K562 (cell line): ENCODE measurements around the gene RRP9. TPM values are rescaled to one million over a fixed set of nuclear protein-coding genes. Genes with fewer than 3 reads are reported as not detected.

ENCODE experiments used
- ATAC-seq: fragments of 200-7000 bp; cut with Tn5 transposase; 3 replicates; pipeline ENCODE4 v1.9.1; 2020; ENCODE audit warnings: moderate library complexity
- BruUV-seq: library from RNA; stranded (reverse); fragments of 400-500 nt; replicated peaks from 2 replicates; lab custom pipeline; 2021; lab: Mats Ljungman, UMichigan
- CTCF ChIA-PET: fragments of 300-600 bp; formaldehyde crosslinking; extraction: SDS; loops from one replicate; lab custom pipeline; 2021; ENCODE audit warnings: low intra/inter-chr PET ratio; lab: Yijun Ruan, JAX
- POLR2A ChIA-PET: fragments of 300-600, 350-650 bp; sonication (Branson Sonifier 250); formaldehyde crosslinking; extraction: SDS; loops from one replicate; lab custom pipeline; 2021; ENCODE audit warnings: antibody characterized with exemption, inconsistent platforms; lab: Yijun Ruan, JAX
- DNase-seq, 4 experiments: peaks; one replicate each; pipeline versions ENCODE4 v3.0.0 to v3.0.0-alpha.2; 2011 to 2018; ENCODE audit warnings: low spot score in 3 of 4, mixed read lengths in 3 of 4; ENCODE audit errors: extremely low read depth in 1 of 4
- FAIRE-seq: peaks from 2 replicates; lab custom pipeline; 2011; peaks lifted over from hg19 to GRCh38; lab: Jason Lieb, UNC
- H2AFZ ChIP-seq: 2 replicates; pipeline ENCODE4 v1.6.0; 2011; ENCODE audit warnings: low read depth, low read length, control low read depth, inconsistent platforms
- H3K27ac ChIP-seq: fragments of 200-600 bp; 3 replicates; pipeline ENCODE4 v1.8.0; 2011; ENCODE audit warnings: low read depth, mild to moderate bottlenecking, control low read depth, inconsistent platforms, low read length, moderate library complexity, mixed read lengths; ENCODE audit errors: extremely low read depth
- H3K27me3 ChIP-seq, 2 experiments: fragments of 300-600 bp in 1 of 2; 2 replicates in 1 of 2; 3 replicates in 1 of 2; pipeline versions ENCODE4 v1.6.0 to v1.8.0; 2011; ENCODE audit warnings: inconsistent platforms in 2 of 2, low read length in 2 of 2, mild to moderate bottlenecking in 1 of 2, mixed read lengths in 1 of 2, moderate library complexity in 1 of 2; ENCODE audit not compliant: control insufficient read depth in 2 of 2, insufficient read depth in 2 of 2
- H3K36me3 ChIP-seq: fragments of 300-600 bp; 3 replicates; pipeline ENCODE4 v1.8.0; 2011; ENCODE audit warnings: mild to moderate bottlenecking, low read length, inconsistent platforms; ENCODE audit not compliant: control insufficient read depth, insufficient read depth
- H3K4me1 ChIP-seq, 2 experiments: fragments of 200-600 bp in 1 of 2; replicated peaks in 1 of 2; 2 replicates in 1 of 2; 3 replicates in 1 of 2; pipeline versions ENCODE4 v1.5.1 to v1.8.0; 2011; ENCODE audit warnings: inconsistent platforms in 2 of 2, low read length in 2 of 2, mild to moderate bottlenecking in 1 of 2, mixed read lengths in 1 of 2, moderate library complexity in 1 of 2; ENCODE audit not compliant: control insufficient read depth in 2 of 2, insufficient read depth in 2 of 2
- H3K4me2 ChIP-seq: 2 replicates; pipeline ENCODE4 v1.6.1; 2011; ENCODE audit warnings: low read length, control low read depth, inconsistent platforms, mixed read lengths; ENCODE audit not compliant: insufficient read depth
- H3K4me3 ChIP-seq: fragments of 200-600 bp; sonication (generic), shearing (Covaris generic); 2 replicates; pipeline ENCODE4 v1.5.1; 2016; ENCODE audit warnings: control low read depth, inconsistent platforms
- H3K79me2 ChIP-seq: fragments of 200-600 bp; 3 replicates; pipeline ENCODE4 v1.8.0; 2011; ENCODE audit warnings: low read length, inconsistent platforms; ENCODE audit not compliant: control insufficient read depth, insufficient read depth
- H3K9ac ChIP-seq, 2 experiments: 2 replicates each; pipeline versions ENCODE4 v1.6.0 to v1.6.1; 2011; ENCODE audit warnings: low read depth in 2 of 2, low read length in 2 of 2, control low read depth in 1 of 2, inconsistent platforms in 1 of 2, mild to moderate bottlenecking in 1 of 2, mixed read lengths in 1 of 2; ENCODE audit not compliant: insufficient read depth in 1 of 2
- H3K9me1 ChIP-seq: one replicate; pipeline ENCODE4 v1.6.0; 2011; ENCODE audit warnings: inconsistent platforms, mild to moderate bottlenecking, low read length, moderate library complexity; ENCODE audit not compliant: control insufficient read depth, insufficient read depth
- H3K9me3 ChIP-seq: replicated peaks from 2 replicates; pipeline ENCODE4 v1.5.1; 2011; ENCODE audit warnings: low read depth, low read length, inconsistent platforms; ENCODE audit not compliant: control insufficient read depth, insufficient read depth
- H4K20me1 ChIP-seq: replicated peaks from 2 replicates; pipeline ENCODE4 v1.6.1; 2011; ENCODE audit warnings: low read length, inconsistent platforms, mixed read lengths; ENCODE audit not compliant: control insufficient read depth, insufficient read depth
- ARID2 ChIP-seq: fragments of 450-650 bp; IDR thresholded peaks from 2 replicates; pipeline ENCODE4 v1.6.1; 2017; ENCODE audit warnings: antibody characterized with exemption, mild to moderate bottlenecking
- CHD1 ChIP-seq: fragments of 200-600 bp; sonication (generic); IDR thresholded peaks from one replicate; pipeline ENCODE4 v1.6.1; 2012; ENCODE audit warnings: mild to moderate bottlenecking, moderate library complexity, low read length, inconsistent platforms
- CREB5 ChIP-seq: fragments of 250-450 bp; sonication (Bioruptor Pico); IDR thresholded peaks from 2 replicates; pipeline ENCODE4 v1.5.0; 2020; ENCODE audit warnings: mild to moderate bottlenecking
- EGR1 ChIP-seq: fragments of 450-650 bp; conservative IDR thresholded peaks from 2 replicates; pipeline ENCODE4 v1.6.1; 2017; ENCODE audit warnings: mild to moderate bottlenecking
- HMGN3 ChIP-seq: IDR thresholded peaks from 2 replicates; pipeline ENCODE4 v1.6.1; 2011; ENCODE audit warnings: borderline replicate concordance, low read depth, mild to moderate bottlenecking, mixed read lengths, low read length; ENCODE audit not compliant: insufficient read length; ENCODE audit errors: extremely low read depth
- JUNB ChIP-seq: fragments of 450-650 bp; formaldehyde crosslinking; conservative IDR thresholded peaks from 2 replicates; pipeline ENCODE4 v1.4.0; 2020; ENCODE audit warnings: mild to moderate bottlenecking
- KAT7 ChIP-seq: sonication (generic); formaldehyde crosslinking; IDR thresholded peaks from 2 replicates; pipeline ENCODE4 v1.8.0; 2022; ENCODE audit warnings: missing genetic modification reagents, mild to moderate bottlenecking, borderline replicate concordance
- NELFE ChIP-seq: IDR thresholded peaks from 2 replicates; pipeline ENCODE4 v1.6.1; 2011; ENCODE audit warnings: mild to moderate bottlenecking; ENCODE audit not compliant: insufficient read depth, insufficient read length
- NEUROD1 ChIP-seq: fragments of 150-350 bp; IDR thresholded peaks from 2 replicates; pipeline ENCODE4 v1.6.1; 2014; ENCODE audit warnings: borderline replicate concordance, low read length, low read depth; ENCODE audit not compliant: partially characterized antibody
- NKRF ChIP-seq: fragments of 450-650 bp; IDR thresholded peaks from 2 replicates; pipeline ENCODE4 v1.6.1; 2016; ENCODE audit warnings: borderline replicate concordance
- NR2C2 ChIP-seq, 2 experiments: fragments of 200-800 bp in 1 of 2; sonication (Bioruptor generic) in 1 of 2; sonication (generic) in 1 of 2; formaldehyde crosslinking in 1 of 2; IDR thresholded peaks; 2 replicates each; pipeline versions ENCODE4 v1.6.1 to v1.8.0; 2016 to 2022; ENCODE audit warnings: mild to moderate bottlenecking in 1 of 2, missing compliant biosample characterization in 1 of 2, missing genetic modification characterization in 1 of 2, missing genetic modification reagents in 1 of 2
- ZBTB1 ChIP-seq: sonication (generic); formaldehyde crosslinking; IDR thresholded peaks from 2 replicates; pipeline ENCODE4 v1.8.1; 2023; ENCODE audit warnings: missing genetic modification reagents, low read depth, mild to moderate bottlenecking, borderline replicate concordance
- ZNF232 ChIP-seq: sonication (generic); formaldehyde crosslinking; IDR thresholded peaks from 2 replicates; pipeline ENCODE4 v1.8.0; 2022; ENCODE audit warnings: mild to moderate bottlenecking, missing genetic modification reagents
- ZNF311 ChIP-seq: fragments of 250-450 bp; sonication (Bioruptor Pico); IDR thresholded peaks from 2 replicates; pipeline ENCODE4 v1.4.0; 2020; ENCODE audit warnings: mild to moderate bottlenecking, moderate library complexity
- ZNF384 ChIP-seq: IDR thresholded peaks from 2 replicates; pipeline ENCODE4 v1.6.1; 2012; ENCODE audit warnings: low read depth, low read length, improper control_type of control experiment
- WGBS: fragments of 100-300 bp; shearing (Covaris generic); methylation state at CpG from one replicate; pipeline ENCODE4 v1.1.6; 2016; ENCODE audit warnings: low coverage, mixed read lengths; ENCODE audit not compliant: insufficient coverage; ENCODE audit errors: missing lambda C conversion rate; 5-methylcytosine and 5-hydroxymethylcytosine counted together
- in situ Hi-C: fragments of 300-500 bp; cut with MboI; formaldehyde crosslinking; loops from 4 replicates; pipeline ENCODE4 v1.15.0; 2018; ENCODE audit warnings: inconsistent platforms, mixed read lengths
- intact Hi-C: fragments of 100-400 bp; cut with micrococcal nuclease; formaldehyde crosslinking; loops from 2 replicates; pipeline ENCODE4 v1.14.2; 2022
- polyA plus RNA-seq, 8 experiments: library from polyadenylated mRNA; depleted of rRNA in 4 of 8; stranded (reverse) in 5 of 8; unstranded in 3 of 8; fragments of >200 nt; fragmentation: Nextera tagmentation in 2 of 8; fragmentation: Illumina TruSeq in 1 of 8; extraction: Ambion mirVana in 2 of 8; extraction: Trizol in 1 of 8; gene quantifications; 2 replicates each; pipeline versions ENCODE4 v1.2.1 to v1.2.3, GENCODE V29; 2011 to 2014; ENCODE audit warnings: inconsistent platforms in 1 of 8, missing spikeins in 1 of 8
- total RNA-seq, 7 experiments: library from RNA; depleted of rRNA in 6 of 7; stranded (reverse); fragments of >200 nt in 6 of 7; fragmentation: Illumina TruSeq in 2 of 7; extraction: Trizol in 2 of 7; gene quantifications; 2 replicates each; pipeline versions ENCODE4 v1.2.1 to v1.2.3, GENCODE V29; 2011 to 2021; ENCODE audit warnings: low replicate concordance in 1 of 7
- TF ChIP-seq, protein P1 (sequence below): fragments of 450-650 bp; formaldehyde crosslinking; IDR thresholded peaks from 2 replicates; pipeline ENCODE4 v1.4.0; 2022; ENCODE audit warnings: missing genetic modification characterization

Gene RRP9
- total and polyA plus RNA-seq, 9 of the 15 experiments (the other 6 are each of a cell fraction or from before 2014, with no cell fraction given): 5.2 to 67.0 (median 45.9) TPM

DNA sequence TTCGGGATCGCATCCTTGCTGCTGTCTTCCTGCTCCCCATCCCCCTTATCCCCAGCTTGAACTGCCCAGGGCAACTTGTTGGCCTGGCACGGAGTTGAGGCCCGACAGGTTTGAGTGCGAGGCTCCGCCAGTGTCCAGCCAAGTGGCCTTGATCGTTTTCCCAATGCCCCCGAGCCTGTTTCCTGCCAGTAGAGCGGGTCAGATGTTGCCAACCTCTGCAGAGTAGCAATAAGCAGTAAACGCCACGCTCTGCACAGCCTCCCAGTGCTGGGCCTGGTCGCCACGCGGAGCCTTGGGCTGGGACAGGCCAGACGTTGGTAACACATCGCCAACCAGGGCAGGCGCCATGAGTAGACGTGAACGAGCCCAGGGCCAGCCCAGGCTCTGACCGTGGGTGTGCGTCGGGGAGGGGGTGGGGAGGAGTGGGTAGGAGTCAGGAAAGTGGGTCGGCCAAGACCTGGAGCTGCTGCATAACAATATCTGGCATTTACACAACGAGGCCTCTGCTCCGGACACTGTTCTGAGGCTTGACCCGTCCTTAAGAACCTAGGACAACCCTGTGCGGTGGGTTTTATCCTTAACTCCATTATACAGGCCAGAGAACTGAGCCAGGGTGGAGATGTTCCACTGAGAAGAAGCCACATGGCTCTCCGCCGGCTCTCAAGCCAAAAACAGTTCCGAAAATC is 32.7 kb upstream of the RRP9 start:
- Histone ChIP-seq H3K4me3 (peak overlapping the region; percentile 62), H3K9me3 (no peaks in the 10 kb centered on the region), H3K27me3 (no peaks in the 10 kb centered on the region), H3K36me3 (peaks cover 28% of the 10 kb centered on the region; the same call in 1 of the 3 replicates), H3K9ac (peak overlapping the region; percentile 84 to 99), H3K79me2 (peaks cover 45% of the 10 kb centered on the region), H4K20me1 (0 out of 2 replicates have a peak, but pooled peaks cover 4% of the 10 kb centered on the region), H3K4me1 (peaks cover 24 to 59% of the 10 kb centered on the region in 2 experiments), H3K9me1 (no peaks in the 10 kb centered on the region), H2AFZ (peak overlapping the region; percentile 88), H3K27ac (peak overlapping the region; percentile 98), H3K4me2 (peak overlapping the region; percentile 92)
- ATAC-seq (peak; percentile 21), FAIRE-seq (peak; percentile 68), DNase-seq (peak in 2 of 4 experiments; percentile 29 to 45)
- POLR2A ChIA-PET: interaction anchor here (0.5 to 3.6 kb wide), 11 partner anchors 8 to 136 kb away, joined by 3 to 27 read pairs (median 4); partner anchors contain the start of genes ACY1 and RPL29
- intact Hi-C loops (loop anchor here (1.0 kb wide), 1 partner anchor 32 kb away; the partner anchor contains the start of gene PARP3), in situ Hi-C loops (no loop called here)
- CTCF ChIA-PET: no interaction called here
- 10% methylated on average over 19 of the region's 30 CpGs for WGBS
- BruUV-seq: no TSS peak
- TF ChIP-seq ZBTB1 (CRISPR knock-in tag) (no peak), CREB5 (CRISPR knock-in tag) (no peak), NELFE (no peak), ZNF311 (CRISPR knock-in tag) (0 out of 2 replicates have a peak, but pooled peaks have one; percentile 20), HMGN3 (peak; percentile 7), NR2C2 (CRISPR knock-in tag; IDR thresholded peaks at IDR 0.05) (no peak), NR2C2 (tag; IDR thresholded peaks at IDR 0.05) (peak; percentile 3; the same call in 1 of the 2 replicates), ZNF384 (no peak), KAT7 (0 out of 2 replicates have a peak, but pooled peaks have one; percentile 8), NEUROD1 (no peak), NKRF (no peak), EGR1 (peak; percentile 32; the same call in 1 of the 2 replicates), ARID2 (no peak), ZNF232 (CRISPR knock-in tag) (0 out of 2 replicates have a peak, but pooled peaks have one; percentile 42), JUNB (no peak), CHD1 (peak; percentile 41)
- TF ChIP-seq, protein P1, sequence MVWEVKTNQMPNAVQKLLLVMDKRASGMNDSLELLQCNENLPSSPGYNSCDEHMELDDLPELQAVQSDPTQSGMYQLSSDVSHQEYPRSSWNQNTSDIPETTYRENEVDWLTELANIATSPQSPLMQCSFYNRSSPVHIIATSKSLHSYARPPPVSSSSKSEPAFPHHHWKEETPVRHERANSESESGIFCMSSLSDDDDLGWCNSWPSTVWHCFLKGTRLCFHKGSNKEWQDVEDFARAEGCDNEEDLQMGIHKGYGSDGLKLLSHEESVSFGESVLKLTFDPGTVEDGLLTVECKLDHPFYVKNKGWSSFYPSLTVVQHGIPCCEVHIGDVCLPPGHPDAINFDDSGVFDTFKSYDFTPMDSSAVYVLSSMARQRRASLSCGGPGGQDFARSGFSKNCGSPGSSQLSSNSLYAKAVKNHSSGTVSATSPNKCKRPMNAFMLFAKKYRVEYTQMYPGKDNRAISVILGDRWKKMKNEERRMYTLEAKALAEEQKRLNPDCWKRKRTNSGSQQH (CRISPR knock-in tag): no peak
